Amygdala (tissue), 56 donors: Measurements from ENCODE around the gene WDR33.

Experiments
- DNase-seq, 56 donors: peaks; one replicate each; lab custom pipeline; 2025; lab: John Stamatoyannopoulos, UW

The WDR33 gene

GRCh38 chr2:127675331-127676261, 135.4 kb downstream of the WDR33 start, which contains the start of gene LIMS2:
TSS of gene LIMS2 (minus strand) at chr2:127675530. CDS start at chr2:127675024, 506 bp downstream.
- DNase-seq = peak in 3 of 56 donors; percentile 28 to 60 (median 41)

GRCh38 chr2:127674241-127675209, 136.4 kb downstream of the WDR33 start:
- peak in 1 of 56 donors; percentile 52 for DNase-seq

- no peak for DNase-seq
These were observed 137.5 kb downstream of the WDR33 start for GRCh38 chr2:127673291-127674069.

GRCh38 chr2:127672341-127673224, 138.4 kb downstream of the WDR33 start:
- no peak for DNase-seq

- no peak for DNase-seq
These were observed 139.2 kb downstream of the WDR33 start for GRCh38 chr2:127671557-127672302.

- DNase-seq = no peak
These were observed 140.0 kb downstream of the WDR33 start for GRCh38 chr2:127670957-127671290.

- DNase-seq = no peak
These were observed 140.7 kb downstream of the WDR33 start for GRCh38 chr2:127670055-127670956.

- DNase-seq = no peak
These were observed 141.9 kb downstream of the WDR33 start for GRCh38 chr2:127669056-127669455.

GRCh38 chr2:127665267-127665893, 145.6 kb downstream of the WDR33 start:
- no peak for DNase-seq

- no peak for DNase-seq
These were observed 146.1 kb downstream of the WDR33 start for GRCh38 chr2:127664895-127665225.

GRCh38 chr2:127664065-127664894, 146.7 kb downstream of the WDR33 start:
- no peak for DNase-seq

- DNase-seq = no peak
These were observed 147.4 kb downstream of the WDR33 start for GRCh38 chr2:127663566-127664064.

GRCh38 chr2:127662937-127663565, 147.9 kb downstream of the WDR33 start:
- DNase-seq = no peak

GRCh38 chr2:127661949-127662510, 148.9 kb downstream of the WDR33 start:
- no peak for DNase-seq

- DNase-seq = peak in 16 of 56 donors; percentile 21 to 79 (median 43)
These were observed 149.8 kb downstream of the WDR33 start for GRCh38 chr2:127661072-127661649.
